Omental fat pad (tissue), 4 donors: ENCODE measurements around the gene LHFPL6. TPM values are rescaled to one million over a fixed set of nuclear protein-coding genes. Genes with fewer than 3 reads are reported as not detected.

Source experiments
- ATAC-seq: fragments of 150-250 bp; one replicate; pipeline ENCODE4 v1.9.1; 2016; ENCODE audit warnings: mild to moderate bottlenecking, moderate library complexity; ENCODE audit not compliant: low FRiP score
- DNase-seq: peaks from one replicate; pipeline ENCODE4 v3.0.0-alpha.2; 2019; ENCODE audit warnings: low spot score
- CTCF ChIP-seq, 3 donors: fragments of 450-650 bp; IDR thresholded peaks; one replicate each; pipeline ENCODE4 v1.5.1; 2016 to 2017; ENCODE audit warnings: antibody characterized with exemption in 3 of 3, mild to moderate bottlenecking in 3 of 3, moderate library complexity in 2 of 3
- total RNA-seq, 4 donors: library from RNA; depleted of rRNA; stranded (reverse); fragments of >200 nt; gene quantifications; one replicate each; pipeline ENCODE4 v1.1.0, GENCODE V29; 2016

The LHFPL6 gene
- total RNA-seq, 4 donors from 2014 or later = 66.1 to 208 (median 109) TPM

GRCh38 chr13:39403106-39403505, 199.9 kb downstream of the LHFPL6 start:
- ATAC-seq (no peak), DNase-seq (no peak)
- TF ChIP-seq CTCF (IDR thresholded peaks at IDR 0.05) = no peak

GRCh38 chr13:39402221-39402970, 200.6 kb downstream of the LHFPL6 start:
- TF ChIP-seq CTCF (IDR thresholded peaks at IDR 0.05) = no peak
- ATAC-seq = no peak

GRCh38 chr13:39401756-39402155, 201.2 kb downstream of the LHFPL6 start:
- ATAC-seq (no peak), DNase-seq (no peak)
- TF ChIP-seq CTCF (IDR thresholded peaks at IDR 0.05) = no peak

More at GRCh38 chr13:39402221-39402970, 200.6 kb downstream of the LHFPL6 start:
- DNase-seq = no peak

- DNase-seq (no peak), ATAC-seq (peak; percentile 60)
- TF ChIP-seq CTCF (IDR thresholded peaks at IDR 0.05) = no peak
These were observed 201.8 kb downstream of the LHFPL6 start for GRCh38 chr13:39401046-39401705.

- ATAC-seq (no peak), DNase-seq (no peak)
- TF ChIP-seq CTCF (IDR thresholded peaks at IDR 0.05) = no peak
These were observed 203.9 kb downstream of the LHFPL6 start for GRCh38 chr13:39399102-39399501.

- no peak for ATAC-seq
- TF ChIP-seq CTCF (IDR thresholded peaks at IDR 0.05) = no peak
- DNase-seq = no peak
These were observed 205.1 kb downstream of the LHFPL6 start for GRCh38 chr13:39397896-39398265.
